Kidney (tissue), 14 donors: Measurements from ENCODE around the gene TMEM164. TPM values are rescaled to one million over a fixed set of nuclear protein-coding genes. Genes with fewer than 3 reads are reported as not detected.

Source experiments
- DNase-seq, 5 donors: peaks; one replicate each; pipeline ENCODE4 v3.0.0-alpha.2; 2013 to 2020
- FAIRE-seq: peaks from 2 replicates; lab custom pipeline; 2012; peaks lifted over from hg19 to GRCh38; lab: Jason Lieb, UNC
- H3K27ac ChIP-seq, 2 donors: one replicate each; pipeline ENCODE4 v1.7.0; 2013; ENCODE audit warnings: low read depth in 2 of 2, low read length in 2 of 2, inconsistent platforms in 1 of 2
- H3K27me3 ChIP-seq: one replicate; pipeline ENCODE4 v1.7.1; 2013; ENCODE audit warnings: low read length, inconsistent platforms; ENCODE audit not compliant: control insufficient read depth, insufficient read depth
- H3K36me3 ChIP-seq, 3 donors: one replicate each; pipeline versions ENCODE4 v1.7.0 to v1.7.1; 2013; ENCODE audit warnings: low read length in 3 of 3, control low read depth in 1 of 3, inconsistent platforms in 1 of 3; ENCODE audit not compliant: insufficient read depth in 3 of 3, control insufficient read depth in 2 of 3
- H3K4me1 ChIP-seq, 3 donors: one replicate each; pipeline versions ENCODE4 v1.7.0 to v1.7.1; 2013; ENCODE audit warnings: low read length in 3 of 3, inconsistent platforms in 1 of 3, low read depth in 1 of 3; ENCODE audit not compliant: control insufficient read depth in 2 of 3, insufficient read depth in 2 of 3
- H3K4me3 ChIP-seq, 3 donors: one replicate each; pipeline versions ENCODE4 v1.7.0 to v1.8.1; 2013; ENCODE audit warnings: low read length in 3 of 3, control low read depth in 1 of 3, inconsistent platforms in 1 of 3
- H3K9ac ChIP-seq, 3 donors: one replicate each; pipeline versions ENCODE4 v1.7.0 to v1.7.1; 2013; ENCODE audit warnings: low read length in 3 of 3, control low read depth in 1 of 3, inconsistent platforms in 1 of 3
- H3K9me3 ChIP-seq, 3 donors: one replicate each; pipeline versions ENCODE4 v1.7.0 to v1.7.1; 2013; ENCODE audit warnings: low read length in 3 of 3, control low read depth in 1 of 3, inconsistent platforms in 1 of 3; ENCODE audit not compliant: control insufficient read depth in 2 of 3, insufficient read depth in 1 of 3
- CTCF ChIP-seq: IDR thresholded peaks from 3 replicates; pipeline ENCODE4 v1.5.1; 2012; ENCODE audit warnings: mild to moderate bottlenecking, moderate library complexity, borderline replicate concordance; ENCODE audit not compliant: insufficient read depth; ENCODE audit errors: extremely low read depth
- intact Hi-C: fragments of 100-400 bp; cut with DNase I; formaldehyde crosslinking; loops from one replicate; pipeline ENCODE4 v1.11.1; 2022
- polyA plus RNA-seq: library from polyadenylated mRNA; stranded (reverse); fragments of 350-450 nt; fragmentation: Illumina TruSeq; extraction: RNeasy Lipid Tissue Mini Kit (QIAGEN cat#74804); gene quantifications from one replicate; pipeline ENCODE4 v1.2.3, GENCODE V29; 2014; ENCODE audit warnings: low read depth, low replicate concordance; ENCODE audit not compliant: insufficient read depth
- total RNA-seq: library from RNA; stranded (reverse); fragmentation: NEBNext Ultra II Directional; extraction: Animal tissue kit (Norgen Biotek cat#: 25700); gene quantifications from one replicate; pipeline ENCODE4 v1.2.1, GENCODE V29; 2021
- donor health status: control.
- donor health status: control.
- donor health status: control.
- donor health status: control.
- donor health status: control.
- donor health status: DM: yes; HTN: yes; CAD: no.
- donor health status: Normal renal cell carcinoma (clear cell type).

Gene TMEM164
- total and polyA plus RNA-seq, 2 donors from 2014 or later: 16.9 to 36.0 TPM

GRCh38 chrX:110181459-110182137, 178.7 kb downstream of the TMEM164 start:
- peaks cover 2% of the 10 kb centered on the region for H3K27me3 ChIP-seq
- peak overlapping the region in 1 of 2 donors; percentile 36 for H3K27ac ChIP-seq

DNA sequence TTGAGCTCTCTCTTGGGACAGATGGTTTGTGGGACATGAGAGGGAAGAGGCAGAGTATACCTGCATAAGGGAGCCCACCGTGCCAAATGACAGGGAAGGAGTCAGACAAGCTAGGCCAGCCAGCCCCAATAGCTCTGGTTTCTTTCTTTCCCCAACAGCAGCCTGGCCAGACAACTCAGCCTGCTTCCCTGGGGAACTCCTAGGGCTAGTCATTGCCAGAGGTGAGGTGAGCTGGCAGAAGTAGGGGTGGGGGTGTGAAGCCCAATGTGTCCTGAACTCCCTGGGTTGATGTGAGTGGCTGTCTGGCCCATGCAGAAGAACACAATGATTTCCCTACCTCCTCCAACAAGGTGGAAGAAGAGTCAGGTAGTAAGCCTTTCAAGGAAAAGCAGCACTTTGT, 179.4 kb downstream of the TMEM164 start:
- Histone ChIP-seq H3K36me3 (no peaks in the 10 kb centered on the region), H3K9me3 (no peaks in the 10 kb centered on the region), H3K4me1 (peaks cover 0 to 2% (median 0%) of the 10 kb centered on the region in 3 donors), H3K27ac (no peak overlapping the region), H3K9ac (no peak overlapping the region), H3K27me3 (peaks cover 2% of the 10 kb centered on the region), H3K4me3 (no peak overlapping the region)
- no peak for FAIRE-seq
- no peak for TF ChIP-seq CTCF
- intact Hi-C loops: no loop called here
- no peak for DNase-seq

More at GRCh38 chrX:110181459-110182137, 178.7 kb downstream of the TMEM164 start:
- intact Hi-C loops: no loop called here
- Histone ChIP-seq H3K4me3 (no peak overlapping the region), H3K9me3 (no peaks in the 10 kb centered on the region), H3K36me3 (no peaks in the 10 kb centered on the region), H3K9ac (no peak overlapping the region), H3K4me1 (peaks cover 0 to 2% (median 0%) of the 10 kb centered on the region in 3 donors)
- FAIRE-seq: no peak
- DNase-seq: no peak
- TF ChIP-seq CTCF: no peak

- no peaks in the 10 kb centered on the region for H3K36me3 ChIP-seq
- no peak for TF ChIP-seq CTCF
- no peak overlapping the region for H3K9ac ChIP-seq
- peaks cover 2% of the 10 kb centered on the region for H3K27me3 ChIP-seq
- DNase-seq (no peak), FAIRE-seq (no peak)
- intact Hi-C loops: no loop called here
- no peak overlapping the region for H3K27ac ChIP-seq
- H3K4me3 ChIP-seq: no peak overlapping the region
- H3K9me3 ChIP-seq: no peaks in the 10 kb centered on the region
- peaks cover 0 to 2% (median 0%) of the 10 kb centered on the region in 3 donors for H3K4me1 ChIP-seq
Measured at GRCh38 chrX:110182865-110183264, 180.0 kb downstream of the TMEM164 start.
